Lung (tissue), 12 donors: Measurements from ENCODE around the gene SLC25A53. TPM values are rescaled to one million over a fixed set of nuclear protein-coding genes. Genes with fewer than 3 reads are reported as not detected.

ENCODE experiments used
- ATAC-seq: fragments of 200-7000 bp; cut with Tn5 transposase; one replicate; pipeline ENCODE4 v1.9.1; 2020; ENCODE audit warnings: moderate number of reproducible peaks; ENCODE audit not compliant: insufficient read depth, low FRiP score
- DNase-seq, 3 donors: peaks; one replicate each; pipeline ENCODE4 v3.0.0-alpha.2; 2013 to 2017
- H3K27ac ChIP-seq, 2 donors: one replicate each; pipeline ENCODE4 v1.5.1; 2013; ENCODE audit warnings: mild to moderate bottlenecking in 2 of 2, moderate library complexity in 2 of 2, control low read depth in 1 of 2, inconsistent platforms in 1 of 2, low read depth in 1 of 2, low read length in 1 of 2
- H3K27me3 ChIP-seq, 3 donors: one replicate each; pipeline ENCODE4 v1.5.1; 2013; ENCODE audit warnings: low read length in 2 of 3; ENCODE audit not compliant: control insufficient read depth in 3 of 3, insufficient read depth in 3 of 3
- H3K36me3 ChIP-seq, 4 donors: one replicate each; pipeline ENCODE4 v1.5.1; 2013; ENCODE audit warnings: low read length in 4 of 4, mild to moderate bottlenecking in 1 of 4, moderate library complexity in 1 of 4; ENCODE audit not compliant: control insufficient read depth in 4 of 4, insufficient read depth in 4 of 4
- H3K4me1 ChIP-seq, 5 donors: one replicate each; pipeline ENCODE4 v1.5.1; 2013; ENCODE audit warnings: low read length in 5 of 5, mild to moderate bottlenecking in 2 of 5, moderate library complexity in 1 of 5; ENCODE audit not compliant: control insufficient read depth in 5 of 5, insufficient read depth in 5 of 5
- H3K4me3 ChIP-seq: one replicate; pipeline ENCODE4 v1.5.1; 2013; ENCODE audit warnings: mild to moderate bottlenecking, control low read depth, moderate library complexity
- H3K9ac ChIP-seq, 2 donors: one replicate each; pipeline ENCODE4 v1.5.1; 2013; ENCODE audit warnings: low read length in 2 of 2, control low read depth in 1 of 2; ENCODE audit not compliant: insufficient read depth in 1 of 2
- H3K9me3 ChIP-seq, 4 donors: one replicate each; pipeline ENCODE4 v1.5.1; 2013; ENCODE audit warnings: low read length in 3 of 4, mild to moderate bottlenecking in 1 of 4, moderate library complexity in 1 of 4; ENCODE audit not compliant: control insufficient read depth in 4 of 4, insufficient read depth in 3 of 4
- CTCF ChIP-seq: IDR thresholded peaks from 2 replicates; pipeline ENCODE4 v1.5.1; 2012; ENCODE audit warnings: mild to moderate bottlenecking; ENCODE audit errors: control extremely low read depth, extremely low read depth
- WGBS, 2 donors: extraction: QIAGEN DNeasy Blood & Tissue Kit; methylation state at CpG; one replicate each; pipeline ENCODE4 v1.1.7; 2013; 5-methylcytosine and 5-hydroxymethylcytosine counted together
- polyA plus RNA-seq, 2 donors: library from polyadenylated mRNA; stranded (reverse); fragments of 200-250 nt; gene quantifications; one replicate each; pipeline ENCODE4 v1.2.1, GENCODE V29; 2013
- total RNA-seq, 2 donors: library from RNA; depleted of rRNA in 1 of 2; stranded (reverse); fragments of >200 nt in 1 of 2; gene quantifications; one replicate each; pipeline ENCODE4 v1.2.1, GENCODE V29; 2014 to 2021
- donor health status: control.
- donor health status: control.
- donor health status: Bipolar disorder and iron deficiency.
- donor health status: healthy.
- donor health status: DM: yes; HTN: yes; CAD: no.

The SLC25A53 gene
- total and polyA plus RNA-seq, 4 donors = 4.8 to 29.4 (median 5.9) TPM

- WGBS, 2 donors = 24 to 30% methylated on average over 10 of the region's 10 CpGs
- ATAC-seq = peak; percentile 93
- DNase-seq = peak; percentile 81 to 94 (median 86)
- Histone ChIP-seq H3K27me3 (peaks cover 0 to 44% (median 12%) of the 10 kb centered on the region in 3 donors), H3K9me3 (no peaks in the 10 kb centered on the region), H3K27ac (peak overlapping the region in 1 of 2 donors; percentile 75), H3K4me3 (peak overlapping the region; percentile 26), H3K4me1 (peaks cover 0 to 3% (median 0%) of the 10 kb centered on the region in 5 donors), H3K36me3 (no peaks in the 10 kb centered on the region), H3K9ac (peak overlapping the region in 1 of 2 donors; percentile 72)
- TF ChIP-seq CTCF = peak; percentile 68
Measured at GRCh38 chrX:104136241-104137019, 20.4 kb downstream of the SLC25A53 start.

GRCh38 chrX:104135677-104136076, 21.1 kb downstream of the SLC25A53 start:
- Histone ChIP-seq H3K27me3 (peaks cover 0 to 48% (median 16%) of the 10 kb centered on the region in 3 donors), H3K4me3 (no peak overlapping the region), H3K27ac (no peak overlapping the region), H3K36me3 (peaks cover 0 to 3% (median 0%) of the 10 kb centered on the region in 4 donors), H3K4me1 (peaks cover 0 to under 1% (median 0%) of the 10 kb centered on the region in 5 donors), H3K9me3 (no peaks in the 10 kb centered on the region), H3K9ac (no peak overlapping the region)
- DNase-seq (no peak), ATAC-seq (no peak)
- TF ChIP-seq CTCF = no peak
- 72 to 85% methylated on average over 1 of the region's 1 CpG for WGBS, 2 donors

- Histone ChIP-seq H3K36me3 (peaks cover 0 to 10% (median 0%) of the 10 kb centered on the region in 4 donors), H3K9me3 (no peaks in the 10 kb centered on the region), H3K9ac (no peak overlapping the region), H3K4me1 (no peaks in the 10 kb centered on the region), H3K4me3 (no peak overlapping the region), H3K27ac (no peak overlapping the region), H3K27me3 (peaks cover 0 to 48% (median 16%) of the 10 kb centered on the region in 3 donors)
- ATAC-seq (no peak), DNase-seq (no peak)
- WGBS, 2 donors = 62 to 94% methylated on average over 5 of the region's 5 CpGs
- no peak for TF ChIP-seq CTCF
Measured at GRCh38 chrX:104134583-104135261, 22.1 kb downstream of the SLC25A53 start.
